ENCODE measurements around the gene ATXN7L1. TPM values are rescaled to one million over a fixed set of nuclear protein-coding genes. Genes with fewer than 3 reads are reported as not detected.

Gene ATXN7L1
- total and polyA plus RNA-seq, 2 of the 13 experiments (the other 11 are each of a cell fraction or from before 2014, with no cell fraction given), result 4.1 to 7.8 TPM

DNA sequence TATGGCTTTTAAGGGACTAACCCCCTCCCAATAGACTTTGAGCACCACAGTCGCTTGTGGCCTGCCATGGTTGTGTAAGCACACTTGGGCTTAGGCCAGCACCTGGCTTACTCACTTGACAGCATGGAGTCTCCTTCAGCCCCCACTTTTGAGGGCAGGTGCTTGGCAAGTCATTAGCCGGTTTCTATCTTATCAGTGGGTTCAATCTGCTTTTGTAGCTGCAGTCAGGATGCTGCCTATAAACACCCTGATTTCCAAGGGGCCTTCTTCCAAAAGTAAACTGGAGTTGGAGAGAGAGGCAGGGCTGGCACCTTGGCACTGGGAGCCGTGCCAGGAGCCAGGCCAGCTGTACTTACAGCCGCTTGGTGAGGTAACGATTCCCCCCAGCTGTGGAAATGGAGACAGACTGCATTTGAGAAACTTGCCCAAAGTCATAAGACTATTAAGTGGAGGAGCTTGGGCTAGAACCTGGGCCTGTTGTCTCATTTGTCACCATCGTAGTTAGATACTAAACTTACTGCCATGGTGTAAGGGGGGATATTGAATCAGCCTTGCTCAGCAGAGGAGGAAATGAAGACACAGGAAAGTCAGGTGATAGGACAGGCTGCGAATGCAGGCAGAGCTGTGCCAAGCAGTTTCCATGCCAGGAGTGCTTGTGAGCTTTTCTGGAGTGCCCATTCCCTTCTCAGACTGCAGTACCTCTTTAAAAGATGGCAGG is 202.9 kb downstream of the ATXN7L1 start (continued):
- TF ChIP-seq ZNF746 (CRISPR knock-in tag; IDR thresholded peaks at IDR 0.05) (no peak), ZFY (CRISPR knock-in tag; IDR thresholded peaks at IDR 0.05) (no peak), FOSL1 (CRISPR knock-in tag; IDR thresholded peaks at IDR 0.05; ENCODE audit: borderline replicate concordance) (no peak), ETV5 (CRISPR knock-in tag; IDR thresholded peaks at IDR 0.05; ENCODE audit: borderline replicate concordance) (no peak)

GRCh38 chr7:105672801-105673200 is 203.6 kb downstream of the ATXN7L1 start:
- intact Hi-C loops (cut with micrococcal nuclease; ENCODE audit: unreplicated experiment), result no loop called here
- Histone ChIP-seq H3K4me1 (ENCODE audit: insufficient read depth, low read length) (no peaks in the 10 kb centered on the region), H3K27ac (ENCODE audit: extremely low read length, insufficient read depth, low read length) (no peak overlapping the region), H4K20me1 (ENCODE audit: insufficient read depth, low read length) (no peaks in the 10 kb centered on the region), H3K4me3 (replicated peaks in 1 of 3; ENCODE audit: insufficient read depth in 1 of 3, low read depth in 2 of 3, low read length in 3 of 3) (no peak overlapping the region), H3K36me3 (replicated peaks in 1 of 2; ENCODE audit: control insufficient read depth in 1 of 2, insufficient read depth in 2 of 2, low read length in 2 of 2) (no peaks in the 10 kb centered on the region), H3K4me2 (ENCODE audit: low read depth, low read length) (no peak overlapping the region), H3K9ac (ENCODE audit: insufficient read depth, low read depth, low read length) (no peak overlapping the region), H3K79me2 (ENCODE audit: insufficient read depth, low read length) (no peaks in the 10 kb centered on the region), H2AFZ (ENCODE audit: low read length) (no peak overlapping the region), H3K9me3 (ENCODE audit: low read length) (no peaks in the 10 kb centered on the region), H3K27me3 (ENCODE audit: control insufficient read depth in 1 of 2, insufficient read depth in 2 of 2, low read length in 2 of 2) (no peaks in the 10 kb centered on the region)
- POLR2A ChIA-PET, result no interaction called here
- in situ Hi-C loops (cut with HindIII; ENCODE audit: extremely low pct_ligation_motif_present, low pct_unique_long_range_greater_than_20kb), result no loop called here
- DNase-seq (ENCODE audit: low spot score) (no peak), FAIRE-seq (no peak), ATAC-seq (no peak)
- no TSS peak for BruUV-seq (replicated peaks)
- 94% methylated on average over 2 of the region's 2 CpGs for WGBS (ENCODE audit: low lambda C conversion rate)
- CTCF ChIA-PET (ENCODE audit: low intra/inter-chr PET ratio, low total read pairs), result no interaction called here
- TF ChIP-seq ZNF790 (CRISPR knock-in tag; IDR thresholded peaks at IDR 0.05; ENCODE audit: borderline replicate concordance), result no peak
- no peak for TF ChIP-seq WIZ (CRISPR knock-in tag; IDR thresholded peaks at IDR 0.05)
- TF ChIP-seq ZBTB42 (CRISPR knock-in tag; IDR thresholded peaks at IDR 0.05), result no peak

DNA sequence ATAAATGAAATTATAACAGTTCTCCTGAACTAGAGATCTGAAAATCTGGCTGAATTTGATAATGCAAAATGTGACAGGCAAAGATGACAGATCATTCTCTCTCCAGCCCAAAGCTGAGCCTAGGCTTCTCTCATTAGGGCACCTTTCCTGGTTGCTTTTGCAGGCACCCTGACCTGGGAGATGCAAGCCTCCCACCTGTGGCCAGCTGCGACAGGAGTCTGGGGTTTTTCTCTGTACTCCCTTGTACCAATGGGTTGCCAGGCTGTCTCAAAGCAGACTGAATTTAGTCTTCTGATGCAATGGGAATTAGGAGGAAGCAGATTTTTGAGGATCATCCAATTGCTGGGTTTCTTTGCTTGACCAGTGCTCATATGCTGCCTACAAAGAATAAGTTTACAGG is 210.1 kb downstream of the ATXN7L1 start:
- POLR2A ChIA-PET, result no interaction called here
- Histone ChIP-seq H3K27me3 (ENCODE audit: control insufficient read depth in 1 of 2, insufficient read depth in 2 of 2, low read length in 2 of 2) (no peaks in the 10 kb centered on the region), H3K79me2 (ENCODE audit: insufficient read depth, low read length) (no peaks in the 10 kb centered on the region), H3K9ac (ENCODE audit: insufficient read depth, low read depth, low read length) (no peak overlapping the region), H3K27ac (ENCODE audit: extremely low read length, insufficient read depth, low read length) (no peak overlapping the region), H3K4me3 (replicated peaks in 1 of 3; ENCODE audit: insufficient read depth in 1 of 3, low read depth in 2 of 3, low read length in 3 of 3) (no peak overlapping the region), H3K9me3 (ENCODE audit: low read length) (no peaks in the 10 kb centered on the region), H3K36me3 (replicated peaks in 1 of 2; ENCODE audit: control insufficient read depth in 1 of 2, insufficient read depth in 2 of 2, low read length in 2 of 2) (0 out of 5 replicates have a peak, but pooled peaks cover 0 to 8% of the 10 kb centered on the region in 2 experiments), H3K4me1 (ENCODE audit: insufficient read depth, low read length) (peaks cover 16% of the 10 kb centered on the region), H3K4me2 (ENCODE audit: low read depth, low read length) (no peak overlapping the region), H2AFZ (ENCODE audit: low read length) (no peak overlapping the region), H4K20me1 (ENCODE audit: insufficient read depth, low read length) (no peaks in the 10 kb centered on the region)
- WGBS (ENCODE audit: low lambda C conversion rate), result 100% methylated on average over 1 of the region's 1 CpG
- no TSS peak for BruUV-seq (replicated peaks)
- ATAC-seq, result no peak
- intact Hi-C loops (cut with micrococcal nuclease; ENCODE audit: unreplicated experiment), result no loop called here
- no peak for FAIRE-seq
- in situ Hi-C loops (cut with HindIII; ENCODE audit: extremely low pct_ligation_motif_present, low pct_unique_long_range_greater_than_20kb), result no loop called here
- no peak for DNase-seq (ENCODE audit: low spot score)
- CTCF ChIA-PET (ENCODE audit: low intra/inter-chr PET ratio, low total read pairs), result no interaction called here
- TF ChIP-seq TCF7 (IDR thresholded peaks at IDR 0.05; ENCODE audit: low read depth) (no peak), ZNF547 (CRISPR knock-in tag; IDR thresholded peaks at IDR 0.05) (no peak), POLR2G (IDR thresholded peaks at IDR 0.05; ENCODE audit: low read depth, low read length) (no peak), CENPBD1 (CRISPR knock-in tag; IDR thresholded peaks at IDR 0.05; ENCODE audit: borderline replicate concordance, low read depth) (no peak), RXRA (CRISPR knock-in tag; IDR thresholded peaks at IDR 0.05) (no peak), ZNF256 (CRISPR knock-in tag; conservative IDR thresholded peaks at IDR 0.05) (no peak), FOXA1 (IDR thresholded peaks at IDR 0.05) (no peak), FOXA1 (CRISPR knock-in tag; IDR thresholded peaks at IDR 0.05) (no peak), MAFG (CRISPR knock-in tag; IDR thresholded peaks at IDR 0.05) (no peak), MAZ (IDR thresholded peaks at IDR 0.05; ENCODE audit: borderline replicate concordance, low read depth, low read length) (no peak), MAZ (CRISPR knock-in tag; IDR thresholded peaks at IDR 0.05; ENCODE audit: low read depth) (no peak), ZNF343 (CRISPR knock-in tag; IDR thresholded peaks at IDR 0.05) (no peak), ZNF746 (CRISPR knock-in tag; IDR thresholded peaks at IDR 0.05) (no peak)
